IMR-90 (cell line): Measurements from ENCODE around the gene PTPRO. TPM values are rescaled to one million over a fixed set of nuclear protein-coding genes. Genes with fewer than 3 reads are reported as not detected.

Experiments
- ATAC-seq: fragments of 200-7000 bp; cut with Tn5 transposase; 2 replicates; pipeline ENCODE4 v1.9.1; 2020; ENCODE audit warnings: low read depth, mild to moderate bottlenecking, moderate library complexity
- BruUV-seq: library from RNA; stranded (reverse); fragments of 400-500 nt; replicated peaks from 2 replicates; lab custom pipeline; 2021; lab: Mats Ljungman, UMichigan
- CTCF ChIA-PET: fragments of 300-600 bp; formaldehyde crosslinking; extraction: SDS; loops from one replicate; lab custom pipeline; 2021; ENCODE audit warnings: antibody characterized with exemption; lab: Yijun Ruan, JAX
- POLR2A ChIA-PET: fragments of 300-600 bp; sonication (Branson Sonifier 250); formaldehyde crosslinking; loops from one replicate; lab custom pipeline; 2022; ENCODE audit warnings: antibody characterized with exemption; ENCODE audit not compliant: unreplicated experiment; lab: Charles Lee
- DNase-seq: peaks from one replicate; pipeline ENCODE4 v3.0.0; 2013
- H2AFZ ChIP-seq: replicated peaks from 2 replicates; pipeline ENCODE3; 2013; ENCODE audit warnings: low read length, mild to moderate bottlenecking; ENCODE audit not compliant: poor library complexity
- H2AK5ac ChIP-seq: 2 replicates; pipeline ENCODE4 v1.6.1; 2013; ENCODE audit warnings: low read depth, low read length, inconsistent platforms
- H2AK9ac ChIP-seq: replicated peaks from 2 replicates; pipeline ENCODE3; 2013; ENCODE audit warnings: mild to moderate bottlenecking, low read depth, low read length, moderate library complexity; ENCODE audit not compliant: poor library complexity
- H2BK120ac ChIP-seq: 2 replicates; pipeline ENCODE4 v1.6.1; 2013; ENCODE audit warnings: low read depth, low read length, inconsistent platforms
- H2BK15ac ChIP-seq: 3 replicates; pipeline ENCODE4 v1.6.1; 2013; ENCODE audit warnings: low read depth, low read length, inconsistent platforms
- H2BK20ac ChIP-seq: 2 replicates; pipeline ENCODE4 v1.6.1; 2013; ENCODE audit warnings: low read depth, mild to moderate bottlenecking, inconsistent platforms, low read length, moderate library complexity
- H2BK5ac ChIP-seq: 2 replicates; pipeline ENCODE4 v1.6.1; 2013; ENCODE audit warnings: mild to moderate bottlenecking, low read depth, low read length, inconsistent platforms; ENCODE audit not compliant: poor library complexity, severe bottlenecking
- H3K14ac ChIP-seq: replicated peaks from 2 replicates; pipeline ENCODE4 v1.6.1; 2013; ENCODE audit warnings: low read depth, low read length, inconsistent platforms
- H3K18ac ChIP-seq: 2 replicates; pipeline ENCODE4 v1.6.1; 2013; ENCODE audit warnings: low read depth, low read length, control low read depth
- H3K23ac ChIP-seq: 2 replicates; pipeline ENCODE4 v1.6.1; 2013; ENCODE audit warnings: low read depth, low read length, inconsistent platforms
- H3K27ac ChIP-seq: 2 replicates; pipeline ENCODE4 v1.5.1; 2013; ENCODE audit warnings: mild to moderate bottlenecking, control low read depth, low read length; ENCODE audit not compliant: insufficient read depth
- H3K27me3 ChIP-seq: 2 replicates; pipeline ENCODE4 v1.6.1; 2013; ENCODE audit warnings: low read length; ENCODE audit not compliant: control insufficient read depth, insufficient read depth
- H3K36me3 ChIP-seq: 2 replicates; pipeline ENCODE4 v1.6.1; 2013; ENCODE audit warnings: low read length, mixed read lengths; ENCODE audit not compliant: control insufficient read depth, insufficient read depth
- H3K4ac ChIP-seq: 2 replicates; pipeline ENCODE4 v1.6.1; 2013; ENCODE audit warnings: low read depth, low read length, inconsistent platforms
- H3K4me1 ChIP-seq: 2 replicates; pipeline ENCODE4 v1.6.1; 2013; ENCODE audit warnings: low read length, mixed read lengths; ENCODE audit not compliant: control insufficient read depth, insufficient read depth
- H3K4me2 ChIP-seq: 2 replicates; pipeline ENCODE4 v1.6.1; 2013; ENCODE audit warnings: low read depth, mild to moderate bottlenecking, control low read depth, low read length, moderate library complexity
- H3K4me3 ChIP-seq: 2 replicates; pipeline ENCODE4 v1.5.1; 2013; ENCODE audit warnings: low read depth, mild to moderate bottlenecking, control low read depth, low read length, moderate library complexity; ENCODE audit not compliant: insufficient read depth
- H3K56ac ChIP-seq: 2 replicates; pipeline ENCODE4 v1.6.1; 2013; ENCODE audit warnings: low read length, inconsistent platforms; ENCODE audit not compliant: insufficient read depth; ENCODE audit errors: extremely low read depth
- H3K79me1 ChIP-seq, 2 experiments: 2 replicates each; pipeline ENCODE4 v1.6.1; 2013; ENCODE audit warnings: low read length in 2 of 2, inconsistent platforms in 1 of 2, low read depth in 1 of 2
- H3K9ac ChIP-seq: 2 replicates; pipeline ENCODE4 v1.6.1; 2013; ENCODE audit warnings: low read depth, low read length, control low read depth
- H3K9me1 ChIP-seq: 2 replicates; pipeline ENCODE4 v1.6.1; 2013; ENCODE audit warnings: low read length, inconsistent platforms; ENCODE audit not compliant: insufficient read depth
- H3K9me3 ChIP-seq: 2 replicates; pipeline ENCODE4 v1.6.1; 2013; ENCODE audit warnings: low read length; ENCODE audit not compliant: control insufficient read depth, insufficient read depth
- H4K20me1 ChIP-seq: 2 replicates; pipeline ENCODE4 v1.6.1; 2013; ENCODE audit warnings: low read length, inconsistent platforms; ENCODE audit not compliant: insufficient read depth
- H4K5ac ChIP-seq: 2 replicates; pipeline ENCODE4 v1.6.1; 2013; ENCODE audit warnings: mild to moderate bottlenecking, low read depth, low read length, control low read depth
- H4K8ac ChIP-seq, 2 experiments: 2 replicates each; pipeline ENCODE4 v1.6.1; 2013; ENCODE audit warnings: low read depth in 2 of 2, low read length in 2 of 2, control low read depth in 1 of 2, inconsistent platforms in 1 of 2
- H4K91ac ChIP-seq: 2 replicates; pipeline ENCODE4 v1.6.1; 2013; ENCODE audit warnings: low read depth, low read length, inconsistent platforms; ENCODE audit not compliant: insufficient read depth
- BHLHE40 ChIP-seq: fragments of 150-350 bp; IDR thresholded peaks from 2 replicates; pipeline ENCODE4 v1.6.1; 2016; ENCODE audit warnings: mild to moderate bottlenecking, low read depth, low read length
- CEBPB ChIP-seq: IDR thresholded peaks from 2 replicates; pipeline ENCODE4 v1.6.1; 2012; ENCODE audit warnings: low read depth, low read length, improper control_type of control experiment
- CHD1 ChIP-seq: IDR thresholded peaks from 2 replicates; pipeline ENCODE4 v1.6.1; 2012; ENCODE audit warnings: low read depth, low read length, improper control_type of control experiment
- ELK1 ChIP-seq: fragments of 150-350 bp; IDR thresholded peaks from 2 replicates; pipeline ENCODE4 v1.6.1; 2016; ENCODE audit warnings: low read depth, mild to moderate bottlenecking, low read length, moderate library complexity, borderline replicate concordance
- FOS ChIP-seq: fragments of 150-350 bp; IDR thresholded peaks from 2 replicates; pipeline ENCODE4 v1.6.1; 2016; ENCODE audit warnings: low read depth, low read length
- MAFK ChIP-seq: IDR thresholded peaks from 2 replicates; pipeline ENCODE4 v1.6.1; 2012; ENCODE audit warnings: low read depth, low read length, improper control_type of control experiment
- MAZ ChIP-seq: IDR thresholded peaks from 2 replicates; pipeline ENCODE4 v1.6.1; 2012; ENCODE audit warnings: low read depth, mild to moderate bottlenecking, low read length, improper control_type of control experiment, moderate library complexity, borderline replicate concordance
- MXI1 ChIP-seq: IDR thresholded peaks from 2 replicates; pipeline ENCODE4 v1.6.1; 2012; ENCODE audit warnings: low read depth, mild to moderate bottlenecking, low read length, moderate library complexity, borderline replicate concordance
- NFE2L2 ChIP-seq: fragments of 150-350 bp; IDR thresholded peaks from 2 replicates; pipeline ENCODE4 v1.6.1; 2016; ENCODE audit warnings: low read depth, mild to moderate bottlenecking, low read length
- POLR2A ChIP-seq: IDR thresholded peaks from 2 replicates; pipeline ENCODE4 v1.6.1; 2012; ENCODE audit warnings: mild to moderate bottlenecking, low read depth, low read length
- RAD21 ChIP-seq: IDR thresholded peaks from 2 replicates; pipeline ENCODE4 v1.6.1; 2012; ENCODE audit warnings: low read length, improper control_type of control experiment
- RCOR1 ChIP-seq: IDR thresholded peaks from 2 replicates; pipeline ENCODE4 v1.6.1; 2012; ENCODE audit warnings: mild to moderate bottlenecking, low read length, improper control_type of control experiment; ENCODE audit not compliant: insufficient replicate concordance
- RFX5 ChIP-seq: IDR thresholded peaks from 2 replicates; pipeline ENCODE4 v1.8.0; 2012; ENCODE audit warnings: low read depth, mild to moderate bottlenecking, low read length, moderate library complexity
- SMC3 ChIP-seq: fragments of 150-350 bp; IDR thresholded peaks from 2 replicates; pipeline ENCODE4 v1.6.1; 2016; ENCODE audit warnings: low read depth, mild to moderate bottlenecking, antibody characterized with exemption, low read length, moderate library complexity
- USF2 ChIP-seq: fragments of 150-350 bp; IDR thresholded peaks from 2 replicates; pipeline ENCODE4 v1.6.1; 2017; ENCODE audit warnings: mild to moderate bottlenecking, antibody characterized with exemption, low read length, low read depth
- WGBS, 2 experiments: methylation state at CpG; one replicate each; pipeline versions ENCODE4 v1.1.5 to v1.1.7; 2013; ENCODE audit warnings: missing lambda C conversion rate in 2 of 2; ENCODE audit not compliant: insufficient read length in 1 of 2; ENCODE audit errors: extremely low coverage in 2 of 2; 5-methylcytosine and 5-hydroxymethylcytosine counted together
- dilution Hi-C: fragments of 300-500 bp; cut with HindIII; formaldehyde crosslinking; loops from one replicate; pipeline ENCODE4 v1.14.3; 2018; ENCODE audit warnings: low sequenced_read_pairs; ENCODE audit not compliant: unreplicated experiment
- in situ Hi-C: fragments of 300-500 bp; cut with MboI; formaldehyde crosslinking; loops from 3 replicates; pipeline ENCODE4 v1.14.3; 2019; ENCODE audit warnings: low sequenced_read_pairs, inconsistent platforms, mixed read lengths
- intact Hi-C: fragments of 100-400 bp; cut with micrococcal nuclease; formaldehyde crosslinking; loops from 2 replicates; pipeline ENCODE4 v1.10.0; 2022
- polyA plus RNA-seq, 3 experiments: library from polyadenylated mRNA; depleted of rRNA; stranded (reverse); fragments of >200 nt; gene quantifications; 2 replicates each; pipeline ENCODE4 v1.2.3, GENCODE V29; 2012; ENCODE audit warnings: low replicate concordance in 1 of 3
- total RNA-seq: library from RNA; depleted of rRNA; stranded (reverse); fragments of >200 nt; gene quantifications from 2 replicates; pipeline ENCODE4 v1.2.3, GENCODE V29; 2012
- TF ChIP-seq, protein P1 (sequence below): conservative IDR thresholded peaks from 2 replicates; pipeline ENCODE4 v1.5.1; 2012; ENCODE audit warnings: mild to moderate bottlenecking, low read depth, low read length, improper control_type of control experiment

Gene PTPRO
- total and polyA plus RNA-seq, 2 of the 4 experiments (the other 2 are of a cell fraction) = 0.03 to 0.18 TPM

- TF ChIP-seq CHD1 (no peak), RCOR1 (no peak), RFX5 (no peak), SMC3 (no peak), POLR2A (no peak), RAD21 (no peak), CEBPB (no peak), FOS (no peak), BHLHE40 (no peak), NFE2L2 (no peak), MAFK (no peak), ELK1 (no peak), USF2 (no peak), MXI1 (no peak), MAZ (no peak)
- TF ChIP-seq, protein P1, sequence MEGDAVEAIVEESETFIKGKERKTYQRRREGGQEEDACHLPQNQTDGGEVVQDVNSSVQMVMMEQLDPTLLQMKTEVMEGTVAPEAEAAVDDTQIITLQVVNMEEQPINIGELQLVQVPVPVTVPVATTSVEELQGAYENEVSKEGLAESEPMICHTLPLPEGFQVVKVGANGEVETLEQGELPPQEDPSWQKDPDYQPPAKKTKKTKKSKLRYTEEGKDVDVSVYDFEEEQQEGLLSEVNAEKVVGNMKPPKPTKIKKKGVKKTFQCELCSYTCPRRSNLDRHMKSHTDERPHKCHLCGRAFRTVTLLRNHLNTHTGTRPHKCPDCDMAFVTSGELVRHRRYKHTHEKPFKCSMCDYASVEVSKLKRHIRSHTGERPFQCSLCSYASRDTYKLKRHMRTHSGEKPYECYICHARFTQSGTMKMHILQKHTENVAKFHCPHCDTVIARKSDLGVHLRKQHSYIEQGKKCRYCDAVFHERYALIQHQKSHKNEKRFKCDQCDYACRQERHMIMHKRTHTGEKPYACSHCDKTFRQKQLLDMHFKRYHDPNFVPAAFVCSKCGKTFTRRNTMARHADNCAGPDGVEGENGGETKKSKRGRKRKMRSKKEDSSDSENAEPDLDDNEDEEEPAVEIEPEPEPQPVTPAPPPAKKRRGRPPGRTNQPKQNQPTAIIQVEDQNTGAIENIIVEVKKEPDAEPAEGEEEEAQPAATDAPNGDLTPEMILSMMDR = no peak
- Histone ChIP-seq H2BK15ac (no peak overlapping the region), H3K18ac (no peak overlapping the region), H3K14ac (no peak overlapping the region), H3K9me1 (no peaks in the 10 kb centered on the region), H4K91ac (no peak overlapping the region), H3K9ac (no peak overlapping the region), H4K8ac (no peak overlapping the region), H2AK5ac (no peak overlapping the region), H3K4me3 (no peak overlapping the region), H2AFZ (no peak overlapping the region), H3K23ac (no peak overlapping the region), H2BK5ac (no peak overlapping the region), H3K36me3 (no peaks in the 10 kb centered on the region), H2BK120ac (no peak overlapping the region), H3K4me2 (no peak overlapping the region), H2BK20ac (no peak overlapping the region), H4K5ac (no peak overlapping the region), H3K4ac (no peak overlapping the region), H4K20me1 (no peaks in the 10 kb centered on the region), H3K27me3 (no peaks in the 10 kb centered on the region), H2AK9ac (no peak overlapping the region), H3K79me1 (no peaks in the 10 kb centered on the region), H3K56ac (no peak overlapping the region), H3K9me3 (no peaks in the 10 kb centered on the region), H3K4me1 (no peaks in the 10 kb centered on the region), H3K27ac (no peak overlapping the region)
- in situ Hi-C loops (no loop called here), dilution Hi-C loops (no loop called here), intact Hi-C loops (no loop called here)
- ATAC-seq (no peak), DNase-seq (no peak)
- ChIA-PET POLR2A (no interaction called here), CTCF (no interaction called here)
- no TSS peak for BruUV-seq
- WGBS, 2 experiments = 80% methylated on average over 1 of the region's 5 CpGs; no CpG with 5 or more reads in 1 of the 2 experiments
These were observed 7.6 kb downstream of the PTPRO start for GRCh38 chr12:15329891-15330290.
